ENCODE measurements around the gene UPF2. TPM values are rescaled to one million over a fixed set of nuclear protein-coding genes. Genes with fewer than 3 reads are reported as not detected.

UPF2 gene
- total RNA-seq (10 to 100 TPM; 15.7 to 36.4 TPM), polyA plus RNA-seq (10 to 100 TPM in 1 of 2 donors, 1 to 10 TPM in 1; 7.4 to 10.9 TPM)
- long read RNA-seq, donor 1, partial matches to known transcripts, result 33 of 35 reads
- long read RNA-seq, donor 1, other reads (novel, unspliced or antisense), result 0 of 35 reads
- long read RNA-seq, donor 2, partial matches to known transcripts, result 29 of 31 reads
- long read RNA-seq, donor 2, other reads (novel, unspliced or antisense), result 0 of 31 reads
- long read RNA-seq, donor 3, partial matches to known transcripts, result 26 of 26 reads
- long read RNA-seq, donor 3, other reads (novel, unspliced or antisense), result 0 of 26 reads
- long read RNA-seq, donor 4, result 0 reads
- long read RNA-seq, donor 5, full-length matches to known transcripts, result 2 of 91 reads
- long read RNA-seq, donor 5, partial matches to known transcripts, result 89 of 91 reads
- long read RNA-seq, donor 5, other reads (novel, unspliced or antisense), result 0 of 91 reads

- DNase-seq (peak; percentile 99 to 100 (median 99)), ATAC-seq (ENCODE audit: insufficient read depth, low FRiP score) (peak; percentile 94)
- peak within 1 kb of the TSS; percentile 92 to 98 for H3K27ac ChIP-seq (ENCODE audit: low read depth in 1 of 2, low read length in 1 of 2)
- peak within 1 kb of the TSS; percentile 65 for H3K4me3 ChIP-seq
- no peaks in the 10 kb centered on the region for H3K27me3 ChIP-seq (ENCODE audit: control insufficient read depth in 3 of 3, insufficient read depth in 3 of 3, low read length in 2 of 3)
- no peaks in the 10 kb centered on the region for H3K36me3 ChIP-seq (ENCODE audit: control insufficient read depth in 4 of 4, insufficient read depth in 4 of 4, low read length in 4 of 4)
- TF ChIP-seq CTCF (IDR thresholded peaks at IDR 0.05; ENCODE audit: control extremely low read depth, extremely low read depth), result no peak
- peaks cover 0 to 12% (median 2%) of the 10 kb centered on the region in 5 donors for H3K4me1 ChIP-seq (ENCODE audit: control insufficient read depth in 5 of 5, insufficient read depth in 5 of 5, low read length in 5 of 5)
- WGBS, 2 donors, result 3 to 4% methylated on average over 42 to 55 of the region's 56 CpGs
- peaks cover 0 to 2% (median 0%) of the 10 kb centered on the region in 4 donors for H3K9me3 ChIP-seq (ENCODE audit: control insufficient read depth in 4 of 4, insufficient read depth in 3 of 4, low read length in 3 of 4)
- peak within 1 kb of the TSS; percentile 65 to 98 for H3K9ac ChIP-seq (ENCODE audit: insufficient read depth in 1 of 2, low read length in 2 of 2)
Observed at GRCh38 chr10:12042797-12043651, at the start of gene UPF2. TSS of gene UPF2 (minus strand) at chr10:12042809. CDS start at chr10:12035423, 7,386 bp downstream.

- Histone ChIP-seq H3K27me3 (ENCODE audit: control insufficient read depth in 3 of 3, insufficient read depth in 3 of 3, low read length in 2 of 3) (no peaks in the 10 kb centered on the region), H3K36me3 (ENCODE audit: control insufficient read depth in 4 of 4, insufficient read depth in 4 of 4, low read length in 4 of 4) (peaks cover 21 to 34% (median 31%) of the 10 kb centered on the region in 4 donors), H3K27ac (ENCODE audit: low read depth in 1 of 2, low read length in 1 of 2) (no peak overlapping the region), H3K4me1 (ENCODE audit: control insufficient read depth in 5 of 5, insufficient read depth in 5 of 5, low read length in 5 of 5) (no peaks in the 10 kb centered on the region), H3K4me3 (no peak overlapping the region), H3K9ac (ENCODE audit: insufficient read depth in 1 of 2, low read length in 2 of 2) (no peak overlapping the region), H3K9me3 (ENCODE audit: control insufficient read depth in 4 of 4, insufficient read depth in 3 of 4, low read length in 3 of 4) (no peaks in the 10 kb centered on the region)
- 74 to 84% methylated on average over 4 of the region's 4 CpGs for WGBS, 2 donors
- ATAC-seq (ENCODE audit: insufficient read depth, low FRiP score), result no peak
- DNase-seq, result no peak
- TF ChIP-seq CTCF (IDR thresholded peaks at IDR 0.05; ENCODE audit: control extremely low read depth, extremely low read depth), result no peak
Observed at GRCh38 chr10:12091421-12091820, 48.8 kb upstream of the UPF2 start.

GRCh38 chr10:12088919-12089318 lies 46.3 kb upstream of the UPF2 start:
- Histone ChIP-seq H3K4me3 (no peak overlapping the region), H3K4me1 (ENCODE audit: control insufficient read depth in 5 of 5, insufficient read depth in 5 of 5, low read length in 5 of 5) (no peaks in the 10 kb centered on the region), H3K9me3 (ENCODE audit: control insufficient read depth in 4 of 4, insufficient read depth in 3 of 4, low read length in 3 of 4) (no peaks in the 10 kb centered on the region), H3K9ac (ENCODE audit: insufficient read depth in 1 of 2, low read length in 2 of 2) (no peak overlapping the region), H3K27ac (ENCODE audit: low read depth in 1 of 2, low read length in 1 of 2) (no peak overlapping the region), H3K36me3 (ENCODE audit: control insufficient read depth in 4 of 4, insufficient read depth in 4 of 4, low read length in 4 of 4) (peaks cover 17 to 41% (median 27%) of the 10 kb centered on the region in 4 donors), H3K27me3 (ENCODE audit: control insufficient read depth in 3 of 3, insufficient read depth in 3 of 3, low read length in 2 of 3) (no peaks in the 10 kb centered on the region)
- WGBS, 2 donors, result 95% methylated on average over 14 of the region's 14 CpGs
- DNase-seq (no peak), ATAC-seq (ENCODE audit: insufficient read depth, low FRiP score) (no peak)
- no peak for TF ChIP-seq CTCF (IDR thresholded peaks at IDR 0.05; ENCODE audit: control extremely low read depth, extremely low read depth)

Data from lung (tissue), 16 donors.